Mononuclear cell (primary cell): ENCODE data around the gene LAMC2. TPM values are rescaled to one million over a fixed set of nuclear protein-coding genes. Genes with fewer than 3 reads are reported as not detected.
"Not testable (repeated sequence)": the region's sequence is repeated elsewhere in the genome, so short reads cannot be mapped to it uniquely, and the experiment has no call there.

Experiments
- H3K27me3 ChIP-seq: 2 replicates; pipeline ENCODE4 v1.6.0; 2011; ENCODE audit warnings: low read length, control low read depth; ENCODE audit not compliant: insufficient read depth
- H3K4me1 ChIP-seq: 2 replicates; pipeline ENCODE4 v1.5.1; 2011; ENCODE audit warnings: mild to moderate bottlenecking, low read length, control low read depth; ENCODE audit not compliant: insufficient read depth
- H3K4me3 ChIP-seq: 2 replicates; pipeline ENCODE4 v1.5.1; 2011; ENCODE audit warnings: mild to moderate bottlenecking, low read length, moderate library complexity
- H3K9me3 ChIP-seq: 2 replicates; pipeline ENCODE4 v1.5.1; 2011; ENCODE audit warnings: low read depth, mild to moderate bottlenecking, control low read depth, low read length
- total RNA-seq: library from RNA; depleted of rRNA; stranded (reverse); fragments of >200 nt; gene quantifications from one replicate; pipeline ENCODE4 v1.2.3, GENCODE V29; 2012

Gene LAMC2
- total RNA-seq, 1 donor = not detected

DNA sequence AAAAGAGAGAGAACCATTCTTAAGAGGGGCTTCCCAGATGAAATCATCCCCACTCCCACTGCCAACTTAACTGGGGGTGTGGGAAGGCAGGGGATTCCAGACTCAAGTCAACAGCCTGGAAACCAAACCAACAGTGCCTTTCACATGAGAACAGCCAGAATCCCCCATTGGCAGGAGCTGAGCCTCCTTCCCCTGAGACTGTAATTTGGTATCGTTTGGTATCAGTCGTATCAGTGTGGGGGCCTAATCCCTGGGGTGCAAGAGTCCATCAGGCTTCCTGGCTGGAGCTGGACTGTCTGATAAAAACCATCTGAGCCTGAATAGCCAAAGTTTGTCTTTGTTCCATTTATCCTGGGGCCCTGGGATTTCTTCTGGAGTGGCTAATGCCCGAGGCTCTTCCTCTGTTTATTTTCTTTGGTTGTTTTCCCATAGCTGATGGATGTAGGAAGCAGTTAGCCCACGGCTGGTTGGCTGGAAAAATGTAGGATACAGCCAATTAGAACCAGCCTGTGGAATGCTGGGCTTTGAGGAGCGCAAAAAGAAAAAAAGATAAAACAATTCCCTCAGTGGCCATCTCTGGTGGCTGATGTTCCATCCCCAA is 84.6 kb downstream of the LAMC2 start:
- Histone ChIP-seq H3K27me3 (no peaks in the 10 kb centered on the region), H3K4me1 (no peaks in the 10 kb centered on the region), H3K4me3 (no peak overlapping the region), H3K9me3 (no peaks in the 10 kb centered on the region)

DNA sequence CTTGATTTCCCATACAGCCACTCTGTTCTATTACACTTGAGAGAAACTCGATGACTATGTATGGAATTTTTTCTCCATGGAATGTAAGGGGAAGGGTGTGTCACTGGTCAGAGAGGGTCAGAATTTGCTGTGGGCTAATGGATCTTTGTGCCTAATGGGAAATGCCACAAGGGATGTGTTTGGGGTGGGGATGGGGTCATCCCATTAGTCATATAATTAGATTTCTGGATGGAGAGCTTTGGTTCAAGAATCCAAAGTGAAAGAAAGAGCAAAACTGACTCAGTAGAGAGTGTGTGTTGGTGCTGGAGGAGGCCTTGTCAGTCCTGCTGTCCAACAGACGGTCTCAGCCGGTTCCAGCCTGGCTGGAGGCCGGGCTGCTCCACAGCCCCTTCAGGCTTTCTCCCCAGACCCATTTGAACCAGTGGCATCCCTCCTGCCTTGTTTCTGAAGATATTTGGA is 86.4 kb downstream of the LAMC2 start:
- no peaks in the 10 kb centered on the region for H3K4me1 ChIP-seq
- no peak overlapping the region for H3K4me3 ChIP-seq
- H3K27me3 ChIP-seq = no peaks in the 10 kb centered on the region
- no peaks in the 10 kb centered on the region for H3K9me3 ChIP-seq

DNA sequence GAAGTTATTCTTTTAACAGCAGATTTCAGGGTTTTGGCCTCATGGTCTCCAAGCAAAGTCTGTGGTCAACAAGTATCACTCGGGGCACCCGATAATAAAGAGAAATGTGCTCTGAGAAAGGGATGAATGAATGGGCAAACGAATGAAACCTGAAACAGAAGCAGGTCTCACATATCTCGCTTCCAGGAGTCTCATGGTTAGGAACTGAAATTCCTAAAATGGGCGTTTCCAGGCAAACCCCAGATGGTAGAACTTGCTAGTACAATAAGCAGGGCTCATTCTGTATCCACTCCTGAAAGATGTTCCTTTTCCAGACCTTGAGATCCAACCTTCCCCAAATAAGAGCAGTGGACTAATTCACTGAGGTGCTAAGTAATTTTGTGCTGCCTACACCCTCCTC is 87.2 kb downstream of the LAMC2 start:
- H3K27me3 ChIP-seq = no peaks in the 10 kb centered on the region
- no peak overlapping the region for H3K4me3 ChIP-seq
- no peaks in the 10 kb centered on the region for H3K9me3 ChIP-seq
- peaks cover under 1% of the 10 kb centered on the region for H3K4me1 ChIP-seq

DNA sequence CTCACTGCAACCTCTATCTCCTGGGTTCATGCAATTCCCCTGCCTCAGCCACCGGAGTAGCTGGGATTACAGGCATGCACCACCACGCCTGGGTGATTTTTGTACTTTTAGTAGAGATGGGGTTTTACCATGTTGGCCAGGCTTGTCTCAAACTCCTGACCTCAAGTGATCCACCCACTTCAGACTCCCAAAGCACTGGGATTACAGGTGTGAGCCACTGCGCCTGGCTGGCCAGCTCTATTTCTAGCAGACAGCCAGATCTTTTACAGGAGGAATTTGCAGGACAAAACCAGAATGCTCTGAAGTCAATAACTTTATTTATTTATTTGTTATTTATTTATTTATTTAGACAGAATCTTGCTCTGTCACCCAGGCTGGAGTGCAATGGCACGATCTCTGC is 87.9 kb downstream of the LAMC2 start:
- H3K27me3 ChIP-seq, H3K4me3 ChIP-seq, H3K4me1 ChIP-seq: not testable (repeated sequence)

DNA sequence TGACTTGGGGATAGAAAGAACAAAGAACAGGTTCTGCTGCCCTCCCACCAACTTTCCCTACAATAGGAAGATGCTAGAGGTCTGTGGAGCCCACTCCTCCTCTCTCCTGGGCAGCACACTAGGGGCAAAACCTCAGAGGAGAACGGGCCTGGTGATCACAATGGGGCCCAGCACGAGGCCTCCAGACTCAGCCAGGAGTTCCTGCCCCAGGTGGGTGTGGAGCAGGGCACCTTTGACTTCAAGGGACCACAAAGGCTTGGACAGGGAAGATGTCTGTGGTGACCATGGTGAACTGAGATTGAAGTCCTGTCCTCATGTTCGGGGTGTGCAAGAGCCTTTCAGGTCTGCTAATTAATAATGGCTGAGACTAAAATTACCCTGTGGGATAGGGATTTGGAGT is 88.8 kb downstream of the LAMC2 start:
- no peaks in the 10 kb centered on the region for H3K27me3 ChIP-seq
- H3K4me1 ChIP-seq = peaks cover 16% of the 10 kb centered on the region
- H3K4me3 ChIP-seq = no peak overlapping the region
- H3K9me3 ChIP-seq = no peaks in the 10 kb centered on the region

More for the DNA sequence above, 87.9 kb downstream of the LAMC2 start:
- H3K9me3 ChIP-seq = not testable (repeated sequence)

DNA sequence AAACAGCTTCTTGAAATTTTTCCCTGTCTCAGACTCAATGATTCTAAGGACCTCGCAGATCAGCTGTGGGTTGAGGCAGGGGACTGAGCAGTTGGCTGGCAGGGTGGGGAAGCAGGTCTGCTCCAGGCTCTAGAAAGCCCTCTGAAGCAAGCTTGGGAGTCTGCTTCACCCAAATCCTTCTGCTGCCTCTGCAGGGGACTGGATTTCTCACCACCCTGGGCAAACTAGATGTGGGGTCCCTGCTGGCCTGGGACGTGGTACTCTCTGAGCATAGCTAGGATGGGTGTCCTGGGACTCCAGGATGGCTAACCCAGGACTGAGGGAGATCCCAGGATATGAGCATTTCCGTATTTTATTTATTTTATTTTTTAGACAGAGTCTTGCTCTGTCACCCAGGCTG is 89.3 kb downstream of the LAMC2 start:
- H3K4me1 ChIP-seq = peaks cover 21% of the 10 kb centered on the region
- no peaks in the 10 kb centered on the region for H3K27me3 ChIP-seq
- H3K4me3 ChIP-seq = no peak overlapping the region
- no peaks in the 10 kb centered on the region for H3K9me3 ChIP-seq

DNA sequence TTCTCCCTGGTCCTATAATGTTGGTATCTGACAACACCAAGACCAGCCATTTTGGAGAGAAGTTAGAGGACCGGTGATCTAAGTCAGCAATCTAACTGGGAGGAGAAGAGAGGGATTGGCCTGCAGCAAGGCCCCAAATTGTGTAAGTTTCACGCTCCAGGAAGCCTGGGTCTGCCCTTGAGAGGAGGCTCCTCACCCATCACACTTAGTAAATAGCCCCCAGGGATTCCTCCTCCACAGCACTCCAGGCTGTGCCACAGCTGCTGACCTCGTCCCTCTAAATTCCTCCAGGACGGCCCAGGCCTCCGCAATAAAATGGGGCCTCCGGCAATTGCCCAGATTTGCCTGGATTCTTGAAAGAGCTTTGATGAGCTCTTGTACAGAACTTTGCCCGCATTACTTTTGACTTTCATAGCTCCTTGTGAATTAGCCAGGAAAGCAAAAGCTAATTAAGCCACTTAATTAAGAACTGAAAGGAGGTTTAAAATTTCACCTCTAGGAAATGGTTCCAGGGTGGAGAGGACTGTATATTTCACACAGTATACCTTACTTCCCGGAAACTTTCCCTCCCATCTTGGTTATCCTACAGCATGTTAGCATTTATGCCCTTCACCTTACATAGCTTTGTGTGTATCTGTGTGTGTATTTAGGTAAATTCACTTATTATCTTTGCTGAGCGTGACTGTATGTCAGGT is 90.5 kb downstream of the LAMC2 start:
- H3K9me3 ChIP-seq = no peaks in the 10 kb centered on the region
- H3K27me3 ChIP-seq = no peaks in the 10 kb centered on the region
- H3K4me3 ChIP-seq = no peak overlapping the region
- peaks cover 32% of the 10 kb centered on the region for H3K4me1 ChIP-seq

DNA sequence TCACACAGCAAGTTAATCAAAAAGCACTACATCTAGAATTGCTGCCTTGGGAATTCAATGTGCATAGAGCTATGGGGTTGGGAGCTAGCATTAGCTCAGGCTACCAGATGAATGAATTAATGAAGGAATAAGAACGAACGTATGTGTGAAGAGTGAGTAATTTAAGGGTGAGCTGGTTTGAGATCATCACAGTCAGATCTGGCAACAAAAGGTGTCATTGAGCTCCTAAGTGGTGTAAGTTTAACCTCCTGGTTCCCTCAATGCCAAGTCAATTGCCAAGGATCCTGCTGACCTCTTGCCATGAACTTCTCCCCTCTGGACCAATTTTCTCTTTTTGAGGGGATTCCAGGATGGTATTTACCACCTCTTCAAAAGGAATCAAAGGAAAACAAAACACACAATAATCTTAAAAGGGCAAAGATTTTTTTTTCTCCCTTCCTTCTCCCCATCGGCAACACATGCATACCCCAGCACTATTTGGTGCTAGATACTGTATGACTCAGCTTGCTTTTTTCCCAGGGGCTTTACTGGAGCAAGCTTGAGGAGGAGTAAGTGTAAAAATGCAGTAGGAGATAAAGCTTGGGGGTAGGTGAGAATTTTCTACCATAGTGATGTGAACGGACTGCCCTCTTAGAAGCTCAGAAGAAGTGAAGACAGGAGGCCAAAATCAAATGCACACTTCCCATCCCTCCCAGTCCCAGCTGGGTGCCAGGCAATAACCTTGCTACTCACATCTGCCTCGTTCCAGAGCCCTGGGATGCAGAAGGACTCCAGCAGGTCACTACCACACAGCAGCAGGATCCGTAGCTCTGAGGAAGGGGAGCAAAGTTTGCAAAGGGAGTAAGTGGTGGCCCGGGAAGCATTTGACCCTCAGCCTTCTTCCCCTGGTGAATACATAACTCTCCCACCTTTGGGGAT is 92.0 kb downstream of the LAMC2 start:
- Histone ChIP-seq H3K9me3 (no peaks in the 10 kb centered on the region), H3K27me3 (no peaks in the 10 kb centered on the region), H3K4me3 (no peak overlapping the region), H3K4me1 (peaks cover 32% of the 10 kb centered on the region)

DNA sequence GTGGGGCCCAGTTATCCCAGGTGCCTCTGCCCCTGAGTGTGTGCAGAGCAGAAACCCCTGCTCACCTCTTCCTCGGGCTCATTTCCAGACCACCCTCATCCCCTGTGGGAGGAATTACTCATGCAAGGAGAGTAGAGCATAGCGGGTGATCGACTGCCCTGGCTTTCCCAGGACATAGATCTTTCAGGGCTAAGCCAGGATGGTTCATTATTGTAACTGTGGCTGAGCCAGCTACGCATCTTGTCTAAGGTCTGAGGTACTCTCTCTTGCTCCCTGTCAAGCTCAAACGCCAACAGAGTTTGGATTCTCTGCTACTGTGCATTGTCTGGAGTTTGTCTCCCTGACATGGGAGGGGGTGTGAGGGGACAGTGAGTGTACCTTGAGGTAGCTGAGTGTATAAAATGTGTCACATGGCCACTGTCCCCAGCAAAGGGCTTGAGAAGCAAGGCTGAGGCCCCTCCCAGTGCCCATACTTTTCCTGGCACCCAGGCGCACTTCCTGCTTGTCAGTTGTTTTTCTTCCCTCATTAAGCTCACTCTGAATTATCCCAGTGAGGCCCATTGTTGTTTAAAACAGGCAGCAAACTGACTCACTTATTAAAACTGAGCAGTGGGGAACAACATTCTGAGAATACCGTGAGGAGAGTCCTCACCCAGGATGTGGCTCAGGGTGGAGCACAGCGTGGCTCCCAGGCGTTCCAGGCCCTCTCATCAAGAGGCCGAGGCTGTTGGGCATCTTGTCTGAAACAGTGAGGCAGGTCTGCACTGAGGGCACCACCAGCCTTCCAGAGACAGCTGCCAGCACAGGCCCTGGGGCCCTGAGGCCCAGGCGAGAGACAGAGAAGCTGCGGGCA is 92.9 kb downstream of the LAMC2 start:
- no peak overlapping the region for H3K4me3 ChIP-seq
- peaks cover 32% of the 10 kb centered on the region for H3K4me1 ChIP-seq
- no peaks in the 10 kb centered on the region for H3K9me3 ChIP-seq
- no peaks in the 10 kb centered on the region for H3K27me3 ChIP-seq

DNA sequence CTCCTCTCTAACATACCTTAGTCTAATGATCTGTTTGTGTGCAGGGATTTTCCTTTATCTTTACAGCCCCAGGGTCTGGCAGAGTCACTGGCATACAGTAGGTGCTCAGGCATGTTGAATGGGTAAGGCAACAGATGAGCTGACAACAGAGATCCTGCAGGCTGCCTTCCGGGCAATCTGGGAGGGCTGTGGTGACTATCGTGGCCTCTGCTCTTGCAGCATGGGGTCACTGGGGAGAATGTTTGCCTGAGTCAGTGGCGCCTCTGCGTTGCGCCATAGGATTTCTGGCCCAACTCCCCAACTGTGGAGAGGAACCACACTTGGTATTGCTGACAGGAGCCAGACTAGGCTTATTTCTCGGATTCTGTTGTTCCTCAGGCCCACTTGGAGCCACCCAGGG is 93.8 kb downstream of the LAMC2 start:
- Histone ChIP-seq H3K4me3 (no peak overlapping the region), H3K9me3 (no peaks in the 10 kb centered on the region), H3K4me1 (peaks cover 32% of the 10 kb centered on the region), H3K27me3 (no peaks in the 10 kb centered on the region)

DNA sequence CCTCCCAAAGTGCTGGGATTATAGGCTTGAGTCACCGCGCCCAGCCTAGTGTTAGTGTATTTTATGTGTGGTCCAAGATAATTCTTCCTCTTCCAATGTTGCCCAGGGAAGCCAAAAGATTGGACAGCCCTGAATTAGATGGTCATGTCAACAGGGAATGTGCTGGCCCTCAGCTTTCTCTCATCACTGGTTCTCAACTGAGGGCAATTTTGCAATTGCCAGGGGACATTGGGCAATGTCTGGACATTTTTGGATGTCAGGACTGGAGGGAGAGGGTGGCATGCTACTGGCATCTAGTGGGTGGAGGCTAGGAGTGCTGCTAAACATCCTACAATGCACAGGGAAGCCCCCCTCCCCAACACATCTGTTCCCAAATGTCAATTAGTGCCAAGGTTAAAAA is 95.0 kb downstream of the LAMC2 start:
- H3K4me3 ChIP-seq = no peak overlapping the region
- no peaks in the 10 kb centered on the region for H3K9me3 ChIP-seq

DNA sequence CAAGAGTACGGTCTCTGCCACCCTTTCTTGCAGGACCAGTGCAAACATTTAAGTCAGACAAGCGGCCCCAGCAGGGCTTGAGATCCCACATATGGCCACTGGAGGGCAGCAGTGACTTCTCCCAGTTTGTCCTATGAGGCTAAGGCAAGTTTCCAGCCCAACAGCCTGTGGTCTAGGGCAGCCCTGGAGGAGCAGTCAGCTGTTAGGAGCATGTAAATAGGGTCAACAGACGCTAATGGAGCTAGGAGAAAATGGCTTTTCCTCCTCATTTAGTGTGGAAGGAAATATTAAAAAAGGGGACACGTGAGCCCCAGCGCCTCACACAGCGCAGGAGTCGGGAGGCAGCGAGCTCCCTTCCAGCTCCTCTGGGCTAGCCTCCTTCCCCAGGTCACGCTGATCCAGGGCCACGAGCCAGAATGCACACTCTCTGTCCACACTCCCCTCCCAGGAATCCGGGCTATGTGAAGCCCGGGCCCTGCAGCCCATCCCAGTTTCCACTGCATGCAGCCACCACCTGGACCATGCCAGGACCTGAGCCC is 95.6 kb downstream of the LAMC2 start:
- Histone ChIP-seq H3K4me3 (no peak overlapping the region), H3K4me1 (peaks cover 32% of the 10 kb centered on the region), H3K9me3 (no peaks in the 10 kb centered on the region), H3K27me3 (no peaks in the 10 kb centered on the region)

More for the DNA sequence above, 95.0 kb downstream of the LAMC2 start:
- H3K27me3 ChIP-seq = no peaks in the 10 kb centered on the region
- peaks cover 32% of the 10 kb centered on the region for H3K4me1 ChIP-seq

DNA sequence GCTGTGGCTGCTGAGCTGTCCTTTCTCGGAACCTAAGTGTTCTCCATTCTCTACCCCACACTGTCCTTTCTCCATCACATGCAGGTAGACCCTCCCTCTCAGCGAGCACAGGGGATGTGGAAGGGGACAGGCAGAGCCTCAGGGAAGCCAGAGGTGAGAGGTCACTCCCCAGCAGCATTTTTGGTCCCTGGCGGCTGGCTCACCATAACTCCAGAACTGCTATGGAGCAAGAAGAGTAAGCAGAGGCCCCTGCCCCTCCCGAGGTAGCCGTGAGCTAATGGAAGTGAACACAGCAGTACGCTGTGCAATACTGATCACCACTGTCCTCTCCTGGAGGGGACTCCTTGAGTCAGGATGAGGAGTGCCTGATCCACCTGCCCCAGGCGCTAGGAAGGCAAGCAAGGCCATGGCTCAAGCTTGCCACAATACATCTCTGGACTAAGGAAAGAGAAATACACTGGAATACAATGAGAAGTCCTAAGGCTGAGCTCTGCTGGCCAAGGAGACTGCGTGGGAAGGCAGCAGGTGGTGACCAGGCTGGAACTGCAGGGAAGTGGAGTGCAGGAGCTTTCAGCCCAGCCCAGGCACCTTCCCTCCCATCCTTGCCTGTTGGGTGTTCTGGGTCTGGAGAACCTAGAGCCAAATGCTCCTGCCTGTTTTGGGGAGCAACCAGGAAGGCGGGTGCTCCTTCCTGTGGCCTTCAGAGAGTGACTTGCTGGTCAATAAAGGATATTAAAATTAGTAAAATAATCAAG is 96.2 kb downstream of the LAMC2 start:
- H3K27me3 ChIP-seq = no peaks in the 10 kb centered on the region
- no peak overlapping the region for H3K4me3 ChIP-seq
- no peaks in the 10 kb centered on the region for H3K9me3 ChIP-seq
- peaks cover 32% of the 10 kb centered on the region for H3K4me1 ChIP-seq

DNA sequence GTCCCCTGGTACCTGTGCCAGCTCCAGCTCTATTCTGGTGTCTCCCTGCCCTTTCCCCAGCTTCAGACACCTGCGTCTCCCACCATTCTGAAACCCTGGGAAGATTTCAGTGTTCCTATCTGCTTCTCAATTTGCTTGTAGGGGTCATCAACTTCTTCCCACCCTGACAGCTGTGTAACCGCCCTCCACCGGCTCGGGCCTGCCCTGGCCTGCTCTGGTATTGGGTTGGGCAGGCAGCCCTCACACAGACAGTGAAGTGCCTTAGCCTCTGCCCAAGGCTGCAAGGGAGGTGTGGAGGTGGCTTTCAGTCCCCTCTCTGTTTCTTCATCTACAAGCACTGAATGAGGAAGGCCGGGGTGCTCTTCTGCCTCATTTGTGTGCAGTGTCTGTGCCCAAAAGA is 97.2 kb downstream of the LAMC2 start:
- Histone ChIP-seq H3K4me3 (no peak overlapping the region), H3K27me3 (no peaks in the 10 kb centered on the region), H3K9me3 (no peaks in the 10 kb centered on the region), H3K4me1 (peaks cover 32% of the 10 kb centered on the region)
